HG02642 (cell line): ENCODE results near the gene PPIE.

ENCODE experiments used
- ATAC-seq: cut with Tn5 transposase; IDR thresholded peaks from one replicate; pipeline ENCODE4 v1.9.1; 2021; ENCODE audit warnings: mild to moderate bottlenecking; ENCODE audit not compliant: unreplicated experiment, poor library complexity

PPIE gene

DNA sequence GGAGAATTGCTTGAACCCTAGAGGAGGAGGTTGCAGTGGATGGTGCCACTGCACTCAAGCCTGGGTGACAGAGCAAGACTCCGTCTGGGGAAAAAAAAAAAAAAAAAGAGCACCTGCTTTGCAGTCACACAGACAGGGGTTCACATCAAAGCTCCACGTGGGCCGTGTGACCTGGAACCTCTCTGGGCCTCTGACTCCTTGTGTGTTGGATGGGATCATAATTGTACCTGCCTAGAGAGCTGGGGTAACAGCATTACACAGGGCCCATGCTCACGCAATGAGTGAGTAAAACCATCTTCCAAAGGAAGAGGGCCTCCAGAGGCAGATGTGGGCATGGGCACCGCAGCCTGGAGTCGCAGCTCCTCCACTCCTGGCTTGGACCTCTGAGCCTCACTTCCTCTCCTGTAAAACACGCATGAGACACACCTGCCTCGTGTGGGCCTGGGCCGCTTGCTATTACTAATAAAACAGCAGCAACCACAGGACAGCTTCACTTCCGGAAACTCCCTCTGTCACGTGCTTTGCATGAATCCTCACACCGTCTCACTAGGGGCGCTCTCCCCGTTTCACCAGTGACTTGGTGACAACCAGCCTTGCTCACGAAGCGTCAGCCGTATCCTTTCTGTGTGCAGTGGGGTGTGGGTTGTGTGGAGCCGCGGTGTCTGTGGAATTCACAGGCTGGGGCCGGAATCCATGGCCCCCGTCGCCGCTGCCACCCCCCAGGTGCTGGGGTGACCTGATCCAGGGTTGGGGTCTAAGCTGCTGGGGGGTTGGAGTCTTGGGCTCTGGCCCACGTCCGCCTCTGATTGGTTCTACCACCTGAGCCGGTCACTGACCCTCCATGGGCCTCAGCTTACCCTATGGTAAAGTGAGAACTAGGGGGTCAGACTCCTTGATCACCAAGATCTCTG lies 60.4 kb downstream of the PPIE start:
- ATAC-seq = peak; percentile 92

DNA sequence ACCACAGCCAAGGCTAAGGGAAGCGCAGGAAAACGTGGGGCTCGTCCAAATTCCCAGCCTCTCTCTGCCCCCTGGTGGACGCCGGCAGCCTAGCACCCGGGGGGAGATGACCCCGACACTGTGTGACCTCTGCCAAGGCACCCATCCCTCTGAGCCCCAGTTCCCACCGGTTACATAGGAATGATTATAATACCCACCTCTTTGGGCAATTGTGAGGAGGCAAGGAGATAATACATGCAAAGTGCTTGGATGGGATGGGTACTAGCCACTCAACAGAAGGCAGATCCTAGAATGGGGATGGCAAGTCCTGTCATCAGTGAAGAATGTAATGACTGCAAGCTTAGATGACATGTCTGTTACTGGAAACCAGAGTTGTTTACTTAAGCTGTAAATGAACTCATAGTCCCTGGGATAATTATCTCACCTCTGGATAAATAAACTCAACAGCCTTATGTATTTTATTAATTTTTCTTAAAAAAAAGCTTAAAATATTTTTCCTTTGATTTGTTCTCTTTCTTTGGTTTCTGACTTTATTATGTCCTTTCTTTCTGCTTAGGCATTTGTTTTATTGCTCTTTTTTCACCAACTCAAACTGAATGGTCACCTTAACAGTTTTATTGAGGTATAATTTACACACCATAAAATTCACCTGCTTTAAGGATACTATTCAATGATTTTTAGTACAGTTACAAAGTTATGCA lies 61.2 kb downstream of the PPIE start:
- ATAC-seq = peak; percentile 74

DNA sequence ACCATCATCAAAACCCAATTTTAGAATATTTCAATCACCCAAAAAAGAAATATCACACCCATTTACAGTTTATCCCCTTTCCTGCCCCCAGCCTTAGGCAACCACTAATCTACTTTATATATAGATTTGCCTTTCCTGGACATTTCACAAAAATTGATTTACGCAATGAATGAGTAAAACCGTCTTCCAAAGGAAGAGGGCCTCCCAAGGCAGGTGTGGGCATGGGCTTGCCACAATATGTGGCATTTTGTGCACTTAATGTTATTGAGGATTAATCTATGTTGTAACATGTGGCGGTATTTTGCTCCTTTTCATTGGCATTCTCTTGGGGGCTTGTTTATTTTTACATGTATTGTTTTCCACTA lies 61.8 kb downstream of the PPIE start:
- ATAC-seq = no peak

- ATAC-seq = no peak
These were observed 64.0 kb downstream of the PPIE start for GRCh38 chr1:39802496-39803260.

GRCh38 chr1:39805385-39805784 lies 66.7 kb downstream of the PPIE start:
- ATAC-seq = no peak

GRCh38 chr1:39808784-39809517 lies 70.3 kb downstream of the PPIE start:
- ATAC-seq = no peak

- no peak for ATAC-seq
These were observed 74.2 kb downstream of the PPIE start for GRCh38 chr1:39812913-39813312.
